Psoas muscle (tissue), 8 donors: Measurements from ENCODE around the gene TRAT1. TPM values are rescaled to one million over a fixed set of nuclear protein-coding genes. Genes with fewer than 3 reads are reported as not detected.

Source experiments
- ATAC-seq, 4 donors: fragments of 200-7000 bp; cut with Tn5 transposase; one replicate each; pipeline ENCODE4 v1.9.1; 2020; ENCODE audit warnings: moderate library complexity in 3 of 4, mild to moderate bottlenecking in 2 of 4
- DNase-seq, 2 donors: peaks; one replicate each; pipeline ENCODE4 v3.0.0-alpha.2; 2020
- H3K27ac ChIP-seq: fragments of 200-600 bp; one replicate; pipeline ENCODE4 v1.8.0; 2022
- H3K27me3 ChIP-seq, 3 donors: fragments of 200-600 bp in 1 of 3; one replicate each; pipeline versions ENCODE4 v1.6.1 to v1.8.0; 2013 to 2022; ENCODE audit warnings: low read length in 2 of 3, mild to moderate bottlenecking in 2 of 3, moderate library complexity in 1 of 3; ENCODE audit not compliant: insufficient read depth in 3 of 3
- H3K36me3 ChIP-seq, 2 donors: fragments of 200-600 bp in 1 of 2; one replicate each; pipeline versions ENCODE4 v1.6.1 to v1.8.0; 2013 to 2022; ENCODE audit warnings: low read depth in 1 of 2, mild to moderate bottlenecking in 1 of 2, moderate library complexity in 1 of 2; ENCODE audit not compliant: insufficient read depth in 1 of 2
- H3K4me1 ChIP-seq: fragments of 200-600 bp; one replicate; pipeline ENCODE4 v1.8.0; 2022
- H3K4me3 ChIP-seq: fragments of 200-600 bp; one replicate; pipeline ENCODE4 v1.8.0; 2022; ENCODE audit warnings: mild to moderate bottlenecking
- H3K9me3 ChIP-seq: fragments of 200-600 bp; one replicate; pipeline ENCODE4 v1.8.0; 2022
- WGBS, 3 donors: extraction: QIAGEN DNeasy Blood & Tissue Kit; methylation state at CpG; one replicate each; pipeline versions ENCODE4 v1.1.6 to v1.1.7; 2013; 5-methylcytosine and 5-hydroxymethylcytosine counted together
- intact Hi-C, 2 donors: fragments of 100-400 bp; cut with DNase I; formaldehyde crosslinking; loops; one replicate each; pipeline versions ENCODE4 v1.11.0 to v1.14.2; 2022
- polyA plus RNA-seq, 3 donors: library from polyadenylated mRNA; stranded (reverse); fragments of 200-250 nt; gene quantifications; one replicate each; pipeline ENCODE4 v1.2.3, GENCODE V29; 2013
- total RNA-seq, 4 donors: library from RNA; stranded (reverse); fragmentation: NEBNext Ultra II Directional in 2 of 4; extraction: Animal tissue kit (Norgen Biotek cat#: 25700) in 2 of 4; gene quantifications; one replicate each; pipeline versions ENCODE4 v1.2.1 to v1.2.4, GENCODE V29; 2021 to 2023
- TF ChIP-seq, protein P1 (sequence below): fragments of 200-600 bp; IDR thresholded peaks from one replicate; pipeline ENCODE4 v1.8.0; 2022; ENCODE audit warnings: antibody characterized with exemption
- donor health status: healthy with polysubstance abuse.
- donor health status: DM: no; HTN: no; CAD: no; lungs with moderate emphysema.
- donor health status: Bipolar disorder and iron deficiency.
- donor health status: healthy.
- donor health status: DM: yes; HTN: yes; CAD: no.
- donor health status: DM: no; HTN: no; CAD: no.
- donor health status: DM: no; HTN: no; CAD: no.
- donor health status: DM: yes; HTN: yes; CAD: no.

The TRAT1 gene
- total and polyA plus RNA-seq, 7 donors: 0.03 to 0.15 (median 0.14) TPM; not detected in 4

DNA sequence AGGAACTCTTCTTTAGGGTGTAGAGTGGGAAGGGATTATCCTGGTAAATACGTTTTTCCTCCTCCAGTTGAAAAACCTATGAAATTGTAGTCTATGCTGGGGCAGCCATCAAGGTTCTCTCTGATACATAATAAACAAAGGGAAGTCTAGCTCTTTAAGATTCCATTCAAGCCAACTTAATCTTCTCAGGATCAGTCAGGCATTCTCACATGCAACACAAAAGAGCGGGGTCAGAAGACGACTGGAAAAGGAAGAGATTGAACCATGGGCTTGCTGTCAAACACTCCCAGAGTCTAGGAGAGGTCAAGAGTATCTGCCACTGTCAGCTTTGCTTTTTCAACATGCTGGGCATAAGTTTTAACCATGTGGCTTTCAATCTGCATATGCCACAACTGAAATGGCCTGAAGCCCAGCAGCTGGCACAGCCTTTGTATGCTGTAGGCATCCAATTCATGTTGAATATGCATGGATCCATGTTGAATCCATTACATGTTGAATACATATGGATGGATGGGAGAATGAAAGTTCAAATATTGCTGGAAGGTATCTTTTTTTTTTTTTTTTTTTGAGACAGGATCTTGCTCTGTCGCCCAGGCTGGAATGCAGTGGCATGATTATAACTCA, 8.5 kb downstream of the TRAT1 start:
- H3K27me3 ChIP-seq: no peaks in the 10 kb centered on the region
- 68 to 71% (median 68%) methylated on average over 4 of the region's 4 CpGs for WGBS, 3 donors
- intact Hi-C loops: no loop called here

DNA sequence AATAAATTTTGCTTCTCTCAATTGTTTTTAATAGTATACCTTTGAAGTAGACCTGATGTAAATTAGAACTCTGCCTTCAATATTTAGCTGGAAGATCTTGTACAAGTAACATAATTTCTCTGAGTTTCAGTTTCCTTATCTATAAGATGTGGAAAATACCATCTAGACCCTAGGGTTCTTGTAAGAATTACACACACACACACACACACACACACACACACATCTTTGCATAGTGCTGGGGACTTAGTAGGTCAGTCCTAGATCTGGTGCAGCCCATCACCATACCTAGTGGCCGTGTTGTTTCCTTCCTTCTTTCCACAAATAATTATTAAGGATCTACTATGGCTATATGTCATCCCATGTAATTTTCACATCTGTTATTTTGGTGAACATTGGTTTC, 11.0 kb downstream of the TRAT1 start:
- ATAC-seq (no peak), DNase-seq (no peak)
- Histone ChIP-seq H3K4me1 (no peaks in the 10 kb centered on the region), H3K27me3 (no peaks in the 10 kb centered on the region), H3K36me3 (no peaks in the 10 kb centered on the region), H3K27ac (no peak overlapping the region), H3K9me3 (no peaks in the 10 kb centered on the region), H3K4me3 (no peak overlapping the region)
- TF ChIP-seq, protein P1, sequence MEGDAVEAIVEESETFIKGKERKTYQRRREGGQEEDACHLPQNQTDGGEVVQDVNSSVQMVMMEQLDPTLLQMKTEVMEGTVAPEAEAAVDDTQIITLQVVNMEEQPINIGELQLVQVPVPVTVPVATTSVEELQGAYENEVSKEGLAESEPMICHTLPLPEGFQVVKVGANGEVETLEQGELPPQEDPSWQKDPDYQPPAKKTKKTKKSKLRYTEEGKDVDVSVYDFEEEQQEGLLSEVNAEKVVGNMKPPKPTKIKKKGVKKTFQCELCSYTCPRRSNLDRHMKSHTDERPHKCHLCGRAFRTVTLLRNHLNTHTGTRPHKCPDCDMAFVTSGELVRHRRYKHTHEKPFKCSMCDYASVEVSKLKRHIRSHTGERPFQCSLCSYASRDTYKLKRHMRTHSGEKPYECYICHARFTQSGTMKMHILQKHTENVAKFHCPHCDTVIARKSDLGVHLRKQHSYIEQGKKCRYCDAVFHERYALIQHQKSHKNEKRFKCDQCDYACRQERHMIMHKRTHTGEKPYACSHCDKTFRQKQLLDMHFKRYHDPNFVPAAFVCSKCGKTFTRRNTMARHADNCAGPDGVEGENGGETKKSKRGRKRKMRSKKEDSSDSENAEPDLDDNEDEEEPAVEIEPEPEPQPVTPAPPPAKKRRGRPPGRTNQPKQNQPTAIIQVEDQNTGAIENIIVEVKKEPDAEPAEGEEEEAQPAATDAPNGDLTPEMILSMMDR: no peak
- intact Hi-C loops: no loop called here
- WGBS, 3 donors: 58 to 67% (median 60%) methylated on average over 1 of the region's 1 CpG

More for the DNA sequence above, 8.5 kb downstream of the TRAT1 start:
- TF ChIP-seq, protein P1: no peak
- H3K4me3 ChIP-seq: no peak overlapping the region
- no peaks in the 10 kb centered on the region for H3K36me3 ChIP-seq
- H3K4me1 ChIP-seq: no peaks in the 10 kb centered on the region
- no peak for DNase-seq
- H3K27ac ChIP-seq: no peak overlapping the region
- no peak for ATAC-seq
- no peaks in the 10 kb centered on the region for H3K9me3 ChIP-seq

DNA sequence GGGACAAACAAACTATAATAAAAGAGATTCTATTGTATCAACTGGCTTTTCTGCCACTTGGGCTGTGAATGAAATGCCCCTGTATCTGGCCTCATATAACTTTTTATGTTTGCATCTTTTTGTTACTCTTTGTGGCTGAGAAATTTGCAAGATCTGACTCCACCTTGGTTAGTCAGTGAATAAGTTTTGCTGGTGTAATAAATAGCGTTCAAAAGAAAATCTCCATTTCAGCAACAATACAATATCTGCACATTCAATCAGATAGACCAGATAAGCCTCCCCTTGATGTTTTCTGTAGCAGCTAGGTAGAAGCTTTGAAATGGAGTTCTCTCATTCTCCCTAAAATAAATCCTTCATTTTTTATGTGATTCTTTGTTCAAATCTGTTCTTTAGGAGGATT, 12.0 kb downstream of the TRAT1 start:
- H3K27ac ChIP-seq: no peak overlapping the region
- TF ChIP-seq, protein P1: no peak
- 77 to 94% (median 82%) methylated on average over 1 of the region's 1 CpG for WGBS, 3 donors

DNA sequence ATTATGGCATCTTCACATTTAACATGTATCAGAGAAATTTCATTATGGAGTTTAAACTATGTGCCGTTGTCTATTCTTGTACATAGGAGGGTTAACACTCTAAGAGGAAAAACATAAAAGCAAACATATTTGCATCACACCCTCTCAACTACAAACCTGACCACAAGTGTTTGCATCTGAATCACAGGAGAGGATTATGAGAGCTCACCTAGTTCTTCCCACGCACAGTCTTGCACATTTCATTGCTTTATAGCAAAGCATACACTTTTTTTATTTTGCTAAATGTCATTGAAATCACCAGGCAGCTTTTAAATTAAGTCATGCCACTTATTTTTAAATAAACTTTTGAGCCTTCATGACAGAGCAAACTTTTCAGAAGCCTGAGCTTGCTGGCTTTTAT, 12.5 kb downstream of the TRAT1 start:
- Histone ChIP-seq H3K4me3 (no peak overlapping the region), H3K4me1 (no peaks in the 10 kb centered on the region), H3K27ac (no peak overlapping the region), H3K36me3 (no peaks in the 10 kb centered on the region), H3K27me3 (no peaks in the 10 kb centered on the region), H3K9me3 (no peaks in the 10 kb centered on the region)
- TF ChIP-seq, protein P1: no peak
- WGBS, 3 donors: 67 to 82% (median 68%) methylated on average over 2 of the region's 2 CpGs
- intact Hi-C loops: no loop called here
- DNase-seq (no peak), ATAC-seq (no peak)

More for the DNA sequence above, 12.0 kb downstream of the TRAT1 start:
- Histone ChIP-seq H3K36me3 (no peaks in the 10 kb centered on the region), H3K27me3 (no peaks in the 10 kb centered on the region), H3K4me3 (no peak overlapping the region), H3K4me1 (no peaks in the 10 kb centered on the region), H3K9me3 (no peaks in the 10 kb centered on the region)
- DNase-seq (no peak), ATAC-seq (no peak)
- intact Hi-C loops: no loop called here

DNA sequence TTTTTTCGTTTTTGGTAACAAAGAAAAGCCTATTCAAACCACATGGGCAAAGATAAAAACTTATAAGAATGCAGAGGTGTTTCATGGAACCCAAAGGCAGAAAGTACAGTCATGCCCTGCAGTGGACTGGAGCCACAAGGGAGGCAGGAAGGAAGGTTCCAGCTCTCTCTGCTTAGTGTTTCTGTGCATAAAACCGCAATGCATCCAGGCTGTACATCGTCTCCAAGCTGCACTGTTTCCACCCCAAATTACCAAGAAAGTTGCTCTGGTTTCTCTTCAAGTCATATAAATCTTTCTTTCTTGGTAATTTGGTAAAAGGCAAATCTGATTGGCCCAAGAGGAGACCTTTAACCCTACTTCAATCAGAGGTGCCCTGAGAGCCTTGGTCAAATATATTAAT, 15.8 kb downstream of the TRAT1 start:
- 41% methylated on average over 3 of the region's 3 CpGs for WGBS, 3 donors
- Histone ChIP-seq H3K9me3 (no peaks in the 10 kb centered on the region), H3K4me1 (no peaks in the 10 kb centered on the region), H3K4me3 (no peak overlapping the region), H3K36me3 (no peaks in the 10 kb centered on the region), H3K27ac (no peak overlapping the region), H3K27me3 (no peaks in the 10 kb centered on the region)
- TF ChIP-seq, protein P1: no peak
- intact Hi-C loops: no loop called here
- ATAC-seq: no peak
- no peak for DNase-seq
